ENCODE results near the gene HERC5.
"Not testable (repeated sequence)": the region's sequence is repeated elsewhere in the genome, so short reads cannot be mapped to it uniquely, and the experiment has no call there.

Gene HERC5

DNA sequence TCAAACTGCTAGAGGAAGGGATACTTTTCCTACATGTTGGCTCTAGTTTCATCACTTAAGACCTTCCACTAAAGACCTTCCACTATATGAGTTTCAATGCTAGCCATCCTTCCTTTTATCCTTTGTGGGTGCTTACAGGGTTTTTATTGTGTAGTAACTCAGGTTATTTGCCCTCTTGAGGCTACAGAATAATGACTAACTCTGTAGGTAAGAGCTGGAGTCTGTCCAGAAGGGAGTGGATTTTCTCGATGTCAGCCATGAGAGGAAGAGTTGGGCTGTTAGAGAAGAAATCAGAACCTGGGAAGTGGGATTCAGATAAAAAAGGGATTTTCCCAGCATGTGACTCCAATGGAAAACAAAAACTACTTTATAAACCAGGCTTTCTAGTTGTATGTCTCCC, 27.5 kb upstream of the HERC5 start:
- DNase-seq (ENCODE audit: extremely low spot score): no peak
- ChIA-PET CTCF (no interaction called here), POLR2A (no interaction called here)
- TF ChIP-seq L3MBTL2 (conservative IDR thresholded peaks at IDR 0.05): no peak
- no peak for TF ChIP-seq ELF4 (IDR thresholded peaks at IDR 0.05)
- no peak for TF ChIP-seq FOXM1 (IDR thresholded peaks at IDR 0.05; ENCODE audit: borderline replicate concordance)
- no peak for TF ChIP-seq HDGF (IDR thresholded peaks at IDR 0.05; ENCODE audit: borderline replicate concordance)
- no peak for TF ChIP-seq BHLHE40 (IDR thresholded peaks at IDR 0.05; ENCODE audit: borderline replicate concordance)
- TF ChIP-seq FOXK2 (IDR thresholded peaks at IDR 0.05): no peak
- TF ChIP-seq ZNF384 (IDR thresholded peaks at IDR 0.05): no peak
- no peak for TF ChIP-seq ARNT (IDR thresholded peaks at IDR 0.05)
- TF ChIP-seq CTBP1 (IDR thresholded peaks at IDR 0.05; ENCODE audit: borderline replicate concordance): no peak
- TF ChIP-seq LEF1 (IDR thresholded peaks at IDR 0.05; ENCODE audit: borderline replicate concordance): no peak
- no peak for TF ChIP-seq FOXA1 (IDR thresholded peaks at IDR 0.05)
- no peak for TF ChIP-seq PKNOX1 (IDR thresholded peaks at IDR 0.05)
- no peak for TF ChIP-seq TARDBP (IDR thresholded peaks at IDR 0.05)
- no peak for TF ChIP-seq SUZ12 (IDR thresholded peaks at IDR 0.05)

GRCh38 chr4:88435987-88436693, 20.8 kb upstream of the HERC5 start:
- TF ChIP-seq PKNOX1 (IDR thresholded peaks at IDR 0.05) (no peak), BHLHE40 (IDR thresholded peaks at IDR 0.05; ENCODE audit: borderline replicate concordance) (no peak), ELF4 (IDR thresholded peaks at IDR 0.05) (no peak), L3MBTL2 (conservative IDR thresholded peaks at IDR 0.05) (no peak), HDGF (IDR thresholded peaks at IDR 0.05; ENCODE audit: borderline replicate concordance) (no peak), LEF1 (IDR thresholded peaks at IDR 0.05; ENCODE audit: borderline replicate concordance) (no peak), FOXK2 (IDR thresholded peaks at IDR 0.05) (no peak), CTBP1 (IDR thresholded peaks at IDR 0.05; ENCODE audit: borderline replicate concordance) (no peak), SUZ12 (IDR thresholded peaks at IDR 0.05) (no peak), NFRKB (IDR thresholded peaks at IDR 0.05) (no peak), ZNF384 (IDR thresholded peaks at IDR 0.05) (no peak), FOXM1 (IDR thresholded peaks at IDR 0.05; ENCODE audit: borderline replicate concordance) (no peak), TARDBP (IDR thresholded peaks at IDR 0.05) (no peak), SP1 (IDR thresholded peaks at IDR 0.05) (no peak), ARNT (IDR thresholded peaks at IDR 0.05) (no peak), FOXA1 (IDR thresholded peaks at IDR 0.05) (no peak)
- ChIA-PET CTCF (no interaction called here), POLR2A (no interaction called here)

DNA sequence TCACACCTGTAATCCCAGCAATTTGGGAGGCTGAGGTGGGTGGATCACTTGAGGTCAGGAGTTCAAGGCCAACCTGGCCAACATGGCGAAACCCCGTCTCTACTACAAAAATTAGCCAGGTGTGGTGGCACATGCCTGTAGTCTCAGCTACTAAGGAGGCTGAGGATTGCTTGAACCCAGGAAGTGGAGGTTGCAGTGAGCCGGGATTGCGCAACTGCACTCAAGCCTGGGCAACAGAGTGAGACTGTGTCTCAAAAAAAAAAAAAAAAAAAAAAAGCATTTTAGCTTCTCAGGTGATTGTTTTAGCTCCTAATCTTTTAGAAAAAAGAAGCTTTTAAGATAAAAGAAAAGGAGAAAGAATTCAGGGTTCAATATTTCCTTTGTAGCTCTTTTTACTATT, 19.0 kb upstream of the HERC5 start:
- POLR2A ChIA-PET; DNase-seq (ENCODE audit: extremely low spot score): not testable (repeated sequence)
- CTCF ChIA-PET: interaction anchor here (0.7 kb wide), 1 partner anchor 68 kb away, joined by 3 read pairs; no protein-coding TSS in a partner anchor

More at GRCh38 chr4:88435987-88436693, 20.8 kb upstream of the HERC5 start:
- DNase-seq (ENCODE audit: extremely low spot score): no peak

DNA sequence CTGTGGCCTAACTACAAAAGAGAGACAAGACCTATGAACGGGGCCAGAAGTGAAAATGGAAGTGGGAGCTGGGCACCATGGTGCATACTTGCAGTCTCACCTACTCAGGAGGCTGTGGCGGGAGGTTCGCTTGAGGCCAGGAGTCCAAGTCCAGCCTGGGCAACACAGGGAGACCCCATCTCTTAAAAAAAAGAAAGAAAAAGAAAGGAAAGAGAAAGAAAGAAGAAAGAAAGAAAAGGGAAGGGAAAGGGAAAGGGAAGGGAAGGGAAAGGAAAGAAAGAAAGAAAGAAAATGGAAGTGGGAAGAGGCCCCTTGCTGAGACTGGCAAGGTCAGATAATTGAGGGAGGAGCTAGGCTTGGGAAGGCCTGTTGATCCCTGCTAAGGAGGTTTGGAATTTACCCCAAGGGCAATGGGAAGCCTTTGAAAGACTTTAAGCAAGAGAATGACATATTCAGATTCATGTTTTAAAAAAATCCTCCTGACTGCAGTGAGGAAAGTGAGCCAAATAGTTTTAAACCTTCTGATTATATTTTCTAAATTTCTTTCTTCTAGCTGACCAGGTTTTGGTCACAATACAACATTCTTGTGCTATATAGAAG, 17.7 kb upstream of the HERC5 start:
- POLR2A ChIA-PET: no interaction called here

DNA sequence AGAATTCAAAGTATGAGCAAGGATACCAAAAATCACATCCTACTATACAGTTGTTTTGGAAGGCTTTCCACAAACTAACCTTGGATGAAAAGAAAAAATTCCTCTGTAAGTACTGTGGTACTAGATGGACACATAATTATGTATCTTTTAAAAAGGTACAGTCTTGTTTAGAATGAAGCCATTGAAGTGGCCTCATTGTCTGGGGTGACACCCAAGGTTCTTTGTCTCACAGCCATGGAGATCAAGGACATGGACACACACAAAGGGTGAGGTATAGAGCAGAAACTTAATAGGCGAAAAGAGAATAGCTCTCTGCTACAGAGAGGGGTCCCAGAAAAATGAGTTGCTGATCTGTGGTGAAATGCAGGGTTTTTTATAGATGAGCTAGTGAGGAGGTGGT, 16.8 kb upstream of the HERC5 start:
- no peak for TF ChIP-seq FOXK2 (IDR thresholded peaks at IDR 0.05)
- no peak for TF ChIP-seq FOXA1 (IDR thresholded peaks at IDR 0.05)
- TF ChIP-seq SUZ12 (IDR thresholded peaks at IDR 0.05): no peak
- TF ChIP-seq PKNOX1 (IDR thresholded peaks at IDR 0.05): no peak
- POLR2A ChIA-PET: no interaction called here
- no peak for DNase-seq (ENCODE audit: extremely low spot score)
- CTCF ChIA-PET: no interaction called here

More for the DNA sequence above, 17.7 kb upstream of the HERC5 start:
- CTCF ChIA-PET: no interaction called here
- no peak for DNase-seq (ENCODE audit: extremely low spot score)
- TF ChIP-seq SP1 (IDR thresholded peaks at IDR 0.05) (no peak), ELF4 (IDR thresholded peaks at IDR 0.05) (no peak), ARNT (IDR thresholded peaks at IDR 0.05) (no peak), FOXM1 (IDR thresholded peaks at IDR 0.05; ENCODE audit: borderline replicate concordance) (no peak), TARDBP (IDR thresholded peaks at IDR 0.05) (no peak), LEF1 (IDR thresholded peaks at IDR 0.05; ENCODE audit: borderline replicate concordance) (no peak), CTBP1 (IDR thresholded peaks at IDR 0.05; ENCODE audit: borderline replicate concordance) (no peak), HDGF (IDR thresholded peaks at IDR 0.05; ENCODE audit: borderline replicate concordance) (no peak), PKNOX1 (IDR thresholded peaks at IDR 0.05) (no peak), NFRKB (IDR thresholded peaks at IDR 0.05) (no peak), SUZ12 (IDR thresholded peaks at IDR 0.05) (no peak), BHLHE40 (IDR thresholded peaks at IDR 0.05; ENCODE audit: borderline replicate concordance) (no peak)

DNA sequence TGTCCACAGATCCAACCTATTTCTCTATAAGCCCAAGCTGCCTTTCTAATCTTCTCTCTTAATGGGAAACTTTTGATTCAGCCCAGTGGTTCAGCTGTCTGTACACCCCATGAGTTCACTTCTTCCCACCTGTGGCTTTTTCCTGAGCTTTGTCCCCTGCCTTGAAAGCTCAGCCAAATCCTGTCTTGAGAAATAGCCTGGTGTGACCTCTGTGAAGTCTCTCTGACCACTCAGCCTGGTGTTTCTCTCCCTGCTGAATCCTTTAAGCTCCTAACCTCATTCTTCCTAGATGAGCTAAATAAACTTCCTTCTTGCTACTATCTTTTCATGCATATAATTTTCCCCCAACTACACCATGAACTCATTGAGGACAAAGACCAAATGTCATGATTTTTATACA, 15.2 kb upstream of the HERC5 start:
- ChIA-PET CTCF (no interaction called here), POLR2A (no interaction called here)
- TF ChIP-seq ZNF384 (IDR thresholded peaks at IDR 0.05): no peak
- no peak for TF ChIP-seq NFRKB (IDR thresholded peaks at IDR 0.05)
- TF ChIP-seq FOXM1 (IDR thresholded peaks at IDR 0.05; ENCODE audit: borderline replicate concordance): no peak
- no peak for TF ChIP-seq CTBP1 (IDR thresholded peaks at IDR 0.05; ENCODE audit: borderline replicate concordance)
- TF ChIP-seq L3MBTL2 (conservative IDR thresholded peaks at IDR 0.05): no peak
- TF ChIP-seq SUZ12 (IDR thresholded peaks at IDR 0.05): no peak
- no peak for TF ChIP-seq SP1 (IDR thresholded peaks at IDR 0.05)
- no peak for TF ChIP-seq FOXA1 (IDR thresholded peaks at IDR 0.05)
- TF ChIP-seq LEF1 (IDR thresholded peaks at IDR 0.05; ENCODE audit: borderline replicate concordance): no peak
- no peak for DNase-seq (ENCODE audit: extremely low spot score)

All from HEK293T (cell line).